ENCODE data around the gene FHOD3.

DNA sequence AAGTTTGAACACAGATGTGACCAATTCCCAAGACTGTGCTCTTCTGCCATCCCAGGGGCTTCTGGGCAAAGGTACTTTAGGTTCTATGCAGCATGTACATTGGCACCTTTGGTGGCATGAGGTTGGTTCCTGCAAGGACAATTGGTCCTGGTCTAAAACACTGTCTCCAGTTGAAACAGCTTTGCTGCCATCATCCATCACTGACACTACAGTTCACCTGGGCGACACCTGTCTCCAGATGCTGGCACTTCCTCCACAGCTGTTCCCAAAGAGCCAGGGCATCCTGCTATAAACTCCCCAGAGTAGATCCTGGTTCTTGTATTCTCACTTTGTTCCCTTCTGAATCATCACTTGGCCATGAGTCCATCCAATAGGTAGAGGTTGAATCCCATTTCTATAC lies 60.6 kb downstream of the FHOD3 start:
- TF ChIP-seq POLR2A (IDR thresholded peaks at IDR 0.05; ENCODE audit: low read length) (no peak), GATA1 (IDR thresholded peaks at IDR 0.05; ENCODE audit: low read depth, low read length) (no peak)
